Omental fat pad (tissue), 4 donors: Measurements from ENCODE around the gene MAPK10. TPM values are rescaled to one million over a fixed set of nuclear protein-coding genes. Genes with fewer than 3 reads are reported as not detected.
"Not testable (repeated sequence)": the region's sequence is repeated elsewhere in the genome, so short reads cannot be mapped to it uniquely, and the experiment has no call there.

Experiments used
- ATAC-seq: fragments of 150-250 bp; one replicate; pipeline ENCODE4 v1.9.1; 2016; ENCODE audit warnings: mild to moderate bottlenecking, moderate library complexity; ENCODE audit not compliant: low FRiP score
- DNase-seq: peaks from one replicate; pipeline ENCODE4 v3.0.0-alpha.2; 2019; ENCODE audit warnings: low spot score
- total RNA-seq, 4 donors: library from RNA; depleted of rRNA; stranded (reverse); fragments of >200 nt; gene quantifications; one replicate each; pipeline ENCODE4 v1.1.0, GENCODE V29; 2016
- TF ChIP-seq, protein P1 (sequence below), 3 donors: fragments of 450-650 bp; IDR thresholded peaks; one replicate each; pipeline ENCODE4 v1.5.1; 2016 to 2017; ENCODE audit warnings: antibody characterized with exemption in 3 of 3, mild to moderate bottlenecking in 3 of 3, moderate library complexity in 2 of 3

The MAPK10 gene
- total RNA-seq, 4 donors from 2014 or later: 38.5 to 51.3 (median 41.4) TPM

DNA sequence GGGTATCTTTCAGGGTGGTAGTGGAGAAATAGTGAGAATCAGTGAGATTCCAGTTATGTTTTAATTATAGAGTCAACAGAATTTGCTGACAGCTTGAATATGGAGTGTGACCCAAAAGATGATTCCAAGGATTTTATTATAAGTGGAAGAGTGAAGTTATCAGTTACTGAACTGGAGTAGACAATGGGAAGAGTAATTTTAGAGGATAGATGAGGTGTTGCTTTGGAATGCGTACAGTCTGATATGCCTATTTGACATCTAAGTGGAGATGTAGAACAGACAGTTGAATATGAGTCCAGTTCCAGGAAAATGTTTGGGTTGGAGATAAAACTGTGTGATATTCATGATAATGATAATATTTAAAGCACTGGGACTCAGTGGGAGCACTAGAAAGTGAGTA lies 174.2 kb downstream of the MAPK10 start:
- TF ChIP-seq, protein P1, sequence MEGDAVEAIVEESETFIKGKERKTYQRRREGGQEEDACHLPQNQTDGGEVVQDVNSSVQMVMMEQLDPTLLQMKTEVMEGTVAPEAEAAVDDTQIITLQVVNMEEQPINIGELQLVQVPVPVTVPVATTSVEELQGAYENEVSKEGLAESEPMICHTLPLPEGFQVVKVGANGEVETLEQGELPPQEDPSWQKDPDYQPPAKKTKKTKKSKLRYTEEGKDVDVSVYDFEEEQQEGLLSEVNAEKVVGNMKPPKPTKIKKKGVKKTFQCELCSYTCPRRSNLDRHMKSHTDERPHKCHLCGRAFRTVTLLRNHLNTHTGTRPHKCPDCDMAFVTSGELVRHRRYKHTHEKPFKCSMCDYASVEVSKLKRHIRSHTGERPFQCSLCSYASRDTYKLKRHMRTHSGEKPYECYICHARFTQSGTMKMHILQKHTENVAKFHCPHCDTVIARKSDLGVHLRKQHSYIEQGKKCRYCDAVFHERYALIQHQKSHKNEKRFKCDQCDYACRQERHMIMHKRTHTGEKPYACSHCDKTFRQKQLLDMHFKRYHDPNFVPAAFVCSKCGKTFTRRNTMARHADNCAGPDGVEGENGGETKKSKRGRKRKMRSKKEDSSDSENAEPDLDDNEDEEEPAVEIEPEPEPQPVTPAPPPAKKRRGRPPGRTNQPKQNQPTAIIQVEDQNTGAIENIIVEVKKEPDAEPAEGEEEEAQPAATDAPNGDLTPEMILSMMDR (IDR thresholded peaks at IDR 0.05): no peak
- ATAC-seq: no peak
- DNase-seq: no peak

DNA sequence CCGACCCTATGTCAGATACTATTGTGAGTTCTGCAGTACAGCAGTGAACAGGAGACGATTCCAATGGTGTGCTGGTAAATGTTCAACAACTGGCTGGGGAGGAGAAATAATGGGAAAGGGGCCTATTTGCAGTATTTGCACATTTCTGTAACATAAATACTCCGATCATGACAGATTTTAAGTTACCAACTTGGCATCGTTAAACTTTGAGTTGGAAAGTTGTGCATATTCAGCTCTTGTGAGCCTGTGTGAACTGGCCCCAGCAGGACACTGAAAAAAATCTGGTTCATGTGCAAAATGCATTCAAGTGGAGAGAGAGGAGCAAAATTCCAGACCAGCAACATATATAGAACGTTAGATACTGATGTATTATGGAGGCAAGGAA lies 175.0 kb downstream of the MAPK10 start:
- TF ChIP-seq, protein P1 (IDR thresholded peaks at IDR 0.05): no peak
- no peak for DNase-seq
- no peak for ATAC-seq

DNA sequence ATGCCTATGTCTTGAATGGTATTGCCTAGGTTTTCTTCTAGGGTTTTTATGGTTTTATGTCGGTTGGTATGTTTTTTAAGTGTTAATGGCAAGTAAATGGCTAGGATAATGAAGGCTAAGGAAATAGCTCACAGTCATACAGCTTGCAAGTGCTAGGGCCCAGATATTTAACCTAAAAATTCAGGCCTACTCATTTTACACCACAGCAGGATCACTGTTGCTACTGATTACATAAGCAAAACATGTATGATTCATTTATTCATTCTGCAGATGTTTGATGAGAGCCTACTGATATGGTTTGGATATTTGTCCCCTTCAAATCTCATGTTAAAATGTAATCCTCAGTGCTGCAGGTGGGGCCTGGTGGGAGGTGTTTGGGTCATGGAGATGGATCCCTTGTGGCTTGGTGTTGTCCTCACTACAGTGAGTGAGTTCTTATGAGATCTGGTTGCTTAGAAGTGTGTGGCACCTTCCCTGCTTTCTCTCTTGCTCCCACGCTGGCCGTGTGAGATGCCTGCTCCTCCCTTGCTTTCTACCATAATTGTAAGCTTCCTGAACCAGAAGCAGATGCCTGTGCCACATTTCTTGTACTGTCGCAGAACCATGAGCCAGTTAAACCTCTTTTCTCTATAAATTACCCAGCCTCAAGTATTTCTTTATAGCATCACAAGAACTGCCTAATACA lies 175.5 kb downstream of the MAPK10 start:
- TF ChIP-seq, protein P1 (IDR thresholded peaks at IDR 0.05): no peak

DNA sequence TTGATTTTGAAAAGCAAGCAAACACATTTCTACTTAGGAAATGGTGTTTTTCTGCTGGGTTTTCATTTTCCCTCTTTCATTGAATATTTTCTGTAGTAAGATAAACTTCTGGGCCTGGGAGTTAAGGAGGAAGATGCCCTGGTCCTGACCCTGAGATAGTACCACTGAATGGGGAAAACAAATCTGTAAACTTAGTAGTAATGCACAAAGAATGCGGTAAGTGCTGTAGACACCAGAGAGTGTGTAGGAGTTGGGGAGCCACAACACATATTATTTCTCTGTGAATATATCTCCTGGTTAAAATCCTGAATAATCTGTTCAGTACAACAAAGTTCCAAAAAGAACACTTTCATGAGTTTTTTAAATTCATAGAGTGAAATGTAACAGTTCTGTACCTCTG lies 178.3 kb downstream of the MAPK10 start:
- DNase-seq (no peak), ATAC-seq (peak; percentile 68)
- TF ChIP-seq, protein P1 (IDR thresholded peaks at IDR 0.05): no peak

More for the DNA sequence above, 175.5 kb downstream of the MAPK10 start:
- DNase-seq (no peak), ATAC-seq (no peak)

DNA sequence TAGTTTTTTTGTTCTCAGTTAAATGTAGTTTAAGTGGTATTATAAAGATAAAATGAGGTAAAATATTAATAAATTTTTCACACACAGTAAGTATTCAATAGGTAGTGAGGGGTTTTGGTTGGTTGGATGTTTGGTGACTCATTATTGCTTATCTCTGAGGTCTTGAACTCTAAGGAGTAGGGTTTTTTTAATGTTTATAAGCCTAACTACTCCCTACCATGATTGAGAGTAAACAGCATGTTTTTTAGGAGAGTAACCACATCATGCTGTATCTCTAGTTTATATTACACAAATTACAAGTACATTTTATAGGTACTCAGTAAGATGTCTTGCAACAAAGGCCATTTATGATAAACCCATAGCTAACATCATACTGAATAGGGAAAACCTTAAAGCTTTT lies 181.6 kb downstream of the MAPK10 start:
- ATAC-seq (no peak), DNase-seq (no peak)
- TF ChIP-seq, protein P1 (IDR thresholded peaks at IDR 0.05): no peak

DNA sequence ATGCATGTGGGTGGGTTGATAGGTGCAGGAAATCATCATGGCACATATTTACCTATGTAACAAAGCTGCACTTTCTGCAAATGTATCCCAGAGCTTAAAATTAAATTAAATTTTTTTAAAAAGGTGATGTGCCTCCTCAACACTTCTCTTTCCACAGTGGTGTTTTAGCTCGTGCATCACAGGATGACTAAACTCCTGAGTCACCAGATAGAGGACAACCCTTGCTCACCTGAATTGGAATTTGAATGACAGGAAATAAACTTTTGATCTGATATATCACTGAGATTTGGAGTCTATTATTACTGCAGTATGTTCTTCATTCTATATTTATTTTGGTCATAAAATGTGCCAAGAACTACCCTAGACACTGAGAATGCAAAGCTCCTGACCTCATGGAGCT lies 185.3 kb downstream of the MAPK10 start:
- ATAC-seq (no peak), DNase-seq (no peak)
- TF ChIP-seq, protein P1 (IDR thresholded peaks at IDR 0.05): no peak

DNA sequence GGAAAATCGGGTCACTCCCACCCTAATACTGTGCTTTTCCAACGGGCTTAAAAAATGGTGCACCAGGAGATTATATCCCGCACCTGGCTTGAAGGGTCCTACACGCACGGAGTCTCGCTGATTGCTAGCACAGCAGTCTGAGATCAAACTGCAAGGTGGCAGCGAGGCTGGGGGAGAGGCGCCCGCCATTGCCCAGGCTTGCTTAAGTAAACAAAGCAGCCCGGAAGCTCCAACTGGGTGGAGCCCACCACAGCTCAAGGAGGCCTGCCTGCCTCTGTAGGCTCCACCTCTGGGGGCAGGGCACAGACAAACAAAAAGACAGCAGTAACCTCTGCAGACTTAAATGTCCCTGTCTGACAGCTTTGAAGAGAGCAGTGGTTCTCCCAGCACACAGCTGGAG lies 191.5 kb downstream of the MAPK10 start:
- not testable (repeated sequence) for DNase-seq, ATAC-seq
